ENCODE results near the gene MARCHF9. TPM values are rescaled to one million over a fixed set of nuclear protein-coding genes. Genes with fewer than 3 reads are reported as not detected.
"Not testable (repeated sequence)": the region's sequence is repeated elsewhere in the genome, so short reads cannot be mapped to it uniquely, and the experiment has no call there.

MARCHF9 gene
- total and polyA plus RNA-seq, 2 donors, result 4.0 to 12.2 TPM

DNA sequence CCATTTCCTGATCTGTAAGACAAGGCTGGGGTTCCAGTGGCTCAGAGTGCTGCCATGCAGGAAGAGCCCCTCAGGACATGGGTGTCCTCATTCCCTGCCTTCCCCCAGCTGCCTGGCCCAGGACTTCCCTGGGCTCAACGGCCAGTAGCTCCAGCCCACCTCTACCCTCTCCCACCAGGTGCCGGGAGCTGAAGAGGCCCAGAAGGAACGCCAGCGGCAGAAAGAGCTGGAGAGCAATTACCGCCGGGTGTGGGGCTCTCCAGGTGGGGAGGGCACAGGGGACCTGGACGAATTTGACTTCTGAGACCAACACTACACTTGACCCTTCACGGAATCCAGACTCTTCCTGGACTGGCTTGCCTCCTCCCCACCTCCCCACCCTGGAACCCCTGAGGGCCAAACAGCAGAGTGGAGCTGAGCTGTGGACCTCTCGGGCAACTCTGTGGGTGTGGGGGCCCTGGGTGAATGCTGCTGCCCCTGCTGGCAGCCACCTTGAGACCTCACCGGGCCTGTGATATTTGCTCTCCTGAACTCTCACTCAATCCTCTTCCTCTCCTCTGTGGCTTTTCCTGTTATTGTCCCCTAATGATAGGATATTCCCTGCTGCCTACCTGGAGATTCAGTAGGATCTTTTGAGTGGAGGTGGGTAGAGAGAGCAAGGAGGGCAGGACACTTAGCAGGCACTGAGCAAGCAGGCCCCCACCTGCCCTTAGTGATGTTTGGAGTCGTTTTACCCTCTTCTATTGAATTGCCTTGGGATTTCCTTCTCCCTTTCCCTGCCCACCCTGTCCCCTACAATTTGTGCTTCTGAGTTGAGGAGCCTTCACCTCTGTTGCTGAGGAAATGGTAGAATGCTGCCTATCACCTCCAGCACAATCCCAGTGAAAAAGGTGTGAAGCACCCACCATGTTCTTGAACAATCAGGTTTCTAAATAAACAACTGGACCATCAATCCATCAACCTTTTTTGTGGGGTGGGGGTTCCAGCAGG, 34.0 kb upstream of the MARCHF9 start:
- H3K27ac ChIP-seq (ENCODE audit: low read depth), result no peak overlapping the region
- H3K4me3 ChIP-seq (ENCODE audit: low read depth, low read length), result no peak overlapping the region
- 87% methylated on average over 11 of the region's 11 CpGs for WGBS
- no peak for DNase-seq (ENCODE audit: extremely low spot score)
- peaks cover 7% of the 10 kb centered on the region for H3K36me3 ChIP-seq (ENCODE audit: insufficient read depth)
- no peaks in the 10 kb centered on the region for H3K4me1 ChIP-seq (ENCODE audit: insufficient read depth)

DNA sequence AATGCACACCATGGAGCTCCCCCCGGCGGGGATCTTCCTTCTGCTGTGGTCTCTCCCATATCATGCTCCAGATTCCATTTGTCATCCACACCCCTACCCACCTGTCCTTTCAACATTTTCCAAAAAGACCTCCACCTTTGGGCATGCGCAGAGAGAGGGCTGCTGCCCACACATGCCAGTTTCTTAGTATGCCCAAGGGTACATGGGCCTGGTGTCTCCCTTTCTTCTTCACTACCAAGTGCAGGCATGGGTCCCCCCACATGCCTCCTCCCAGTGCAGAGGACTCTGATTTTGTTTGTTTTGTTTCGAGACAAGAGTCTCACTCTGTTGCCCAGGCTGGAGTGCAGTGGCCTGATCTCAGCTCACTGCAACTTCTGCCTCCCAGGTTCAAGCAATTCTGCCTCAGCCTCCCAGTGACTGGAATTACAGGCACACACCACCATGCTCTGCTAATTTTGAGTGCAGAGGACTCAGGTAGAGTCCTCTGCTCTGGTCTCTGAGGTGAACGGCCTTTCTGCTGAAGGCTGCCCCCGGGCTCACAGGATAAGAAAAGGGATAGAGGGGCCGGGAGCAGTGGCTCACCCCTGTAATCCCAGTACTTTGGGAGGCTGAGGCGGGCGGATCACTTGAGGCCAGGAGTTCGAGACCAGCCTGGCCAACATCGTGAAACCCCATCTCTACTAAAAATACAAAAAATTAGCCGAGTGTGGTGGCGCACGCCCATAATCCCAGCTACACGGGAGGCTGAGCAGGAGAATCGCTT, 32.9 kb upstream of the MARCHF9 start:
- DNase-seq (ENCODE audit: extremely low spot score); H3K36me3 ChIP-seq (ENCODE audit: insufficient read depth); H3K4me1 ChIP-seq (ENCODE audit: insufficient read depth); H3K4me3 ChIP-seq (ENCODE audit: low read depth, low read length); H3K27ac ChIP-seq (ENCODE audit: low read depth): not testable (repeated sequence)
- 95% methylated on average over 16 of the region's 16 CpGs for WGBS

DNA sequence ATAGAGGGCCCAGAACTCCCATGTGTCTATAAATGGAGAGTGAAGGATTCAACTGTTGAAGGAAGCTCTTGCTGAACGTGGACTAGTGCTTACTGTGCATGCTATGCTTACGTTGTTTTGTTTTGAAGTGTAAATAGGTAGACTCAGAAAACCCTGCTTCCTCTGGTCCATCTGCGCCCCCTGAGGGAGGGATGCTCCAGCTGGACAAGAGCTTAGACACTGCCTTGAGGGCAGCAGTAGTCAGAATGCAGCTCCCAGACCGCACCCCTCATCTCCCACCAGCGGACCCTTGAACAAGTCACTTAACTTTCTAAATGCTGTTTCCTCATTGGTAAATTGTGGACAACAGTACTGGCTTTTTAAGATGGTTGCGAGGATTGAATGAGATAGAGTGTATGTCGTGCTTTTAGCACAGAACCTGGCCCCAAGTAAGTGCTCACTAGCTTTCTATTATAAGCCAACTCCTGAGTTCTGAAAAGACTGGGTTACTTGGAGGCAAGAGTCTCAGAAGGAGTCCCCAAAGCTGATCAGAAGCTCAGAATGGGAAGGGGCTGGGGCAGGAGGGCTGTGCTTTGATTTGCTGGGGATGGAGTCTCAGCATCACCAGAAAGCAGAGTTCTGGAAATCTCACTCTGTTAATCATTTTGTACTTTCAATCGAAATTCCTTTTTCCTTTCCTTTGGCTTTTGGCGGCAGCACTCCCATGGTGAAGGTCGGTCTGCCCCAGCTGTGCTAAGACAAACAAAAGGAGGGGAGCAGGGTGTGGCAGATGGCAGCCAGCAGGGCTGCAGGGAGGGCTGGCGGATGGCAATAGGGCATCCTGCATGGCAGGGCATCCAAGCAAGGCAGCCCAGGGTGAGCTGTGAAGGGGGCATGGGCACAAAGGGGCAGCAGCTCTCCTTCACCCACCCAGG, 31.9 kb upstream of the MARCHF9 start:
- H3K4me1 ChIP-seq (ENCODE audit: insufficient read depth), result peaks cover 2% of the 10 kb centered on the region
- no peak for DNase-seq (ENCODE audit: extremely low spot score)
- no peak overlapping the region for H3K27ac ChIP-seq (ENCODE audit: low read depth)
- H3K36me3 ChIP-seq (ENCODE audit: insufficient read depth), result peaks cover 4% of the 10 kb centered on the region
- WGBS, result 55% methylated on average over 11 of the region's 11 CpGs
- H3K4me3 ChIP-seq (ENCODE audit: low read depth, low read length), result no peak overlapping the region

DNA sequence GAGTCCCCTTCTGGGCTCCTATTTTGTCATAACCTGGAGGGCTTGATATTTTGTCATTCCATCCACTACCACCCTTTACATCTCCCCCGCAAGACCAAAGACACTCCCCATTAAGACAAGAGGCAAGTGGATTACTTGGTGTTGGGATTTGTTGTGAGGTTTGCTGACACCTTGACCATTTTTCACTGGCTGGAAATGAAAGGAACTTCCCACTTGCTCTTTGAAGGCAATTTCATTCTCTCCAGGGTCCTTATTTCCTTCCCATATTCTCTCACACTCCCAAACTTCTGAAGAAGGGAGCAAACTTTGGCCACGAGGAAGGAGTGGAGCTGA, 31.3 kb upstream of the MARCHF9 start:
- Histone ChIP-seq H3K27ac (ENCODE audit: low read depth) (no peak overlapping the region), H3K36me3 (ENCODE audit: insufficient read depth) (peaks cover 4% of the 10 kb centered on the region), H3K4me3 (ENCODE audit: low read depth, low read length) (no peak overlapping the region), H3K4me1 (ENCODE audit: insufficient read depth) (peaks cover 2% of the 10 kb centered on the region)
- WGBS, result 75% methylated on average over 2 of the region's 2 CpGs
- DNase-seq (ENCODE audit: extremely low spot score), result no peak

DNA sequence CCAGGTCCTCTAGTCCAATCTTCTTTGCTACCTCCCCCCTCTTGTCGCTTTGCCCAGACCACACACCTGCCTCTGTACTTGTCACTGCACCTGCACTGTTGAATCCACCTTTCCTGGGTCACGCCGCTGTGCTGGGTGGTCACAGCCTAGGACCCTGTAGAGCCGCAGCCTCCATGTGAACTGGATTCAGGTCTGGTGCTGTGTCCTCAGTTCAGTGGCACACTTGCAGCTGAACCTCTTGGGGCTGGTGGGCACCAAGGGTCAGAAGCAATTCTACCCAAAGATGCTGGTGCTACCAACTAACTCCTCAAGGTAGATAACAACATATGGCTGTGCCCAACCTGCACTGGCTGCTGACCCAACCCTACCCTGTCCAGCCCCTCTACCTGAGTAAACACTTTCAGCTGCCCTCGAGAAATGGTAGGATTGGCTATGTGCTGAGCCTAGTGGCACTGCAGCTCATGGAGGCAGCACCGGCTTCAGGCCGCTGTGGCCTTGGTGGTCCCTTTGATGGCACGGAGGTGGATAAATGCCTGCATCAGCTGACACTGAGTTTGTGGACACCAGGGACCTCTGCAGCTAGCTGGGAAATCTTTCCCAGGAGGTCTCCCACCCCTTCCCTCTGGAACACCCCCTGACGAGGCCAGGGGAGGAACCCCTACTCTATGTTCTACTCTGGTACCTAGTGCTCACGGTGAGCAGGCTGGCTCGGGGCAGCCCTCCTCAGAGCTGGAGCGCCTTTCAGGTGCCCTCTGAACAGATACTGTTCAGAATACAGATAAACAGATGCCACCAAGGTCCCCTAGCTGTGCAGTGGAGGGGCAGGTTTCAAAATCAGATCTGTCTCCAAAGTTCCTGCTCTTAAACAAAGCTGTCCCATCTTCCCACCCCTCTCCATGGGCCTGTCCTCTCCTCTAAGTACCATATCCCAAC, 30.6 kb upstream of the MARCHF9 start:
- no peak overlapping the region for H3K4me3 ChIP-seq (ENCODE audit: low read depth, low read length)
- 81% methylated on average over 12 of the region's 12 CpGs for WGBS
- DNase-seq (ENCODE audit: extremely low spot score), result no peak

DNA sequence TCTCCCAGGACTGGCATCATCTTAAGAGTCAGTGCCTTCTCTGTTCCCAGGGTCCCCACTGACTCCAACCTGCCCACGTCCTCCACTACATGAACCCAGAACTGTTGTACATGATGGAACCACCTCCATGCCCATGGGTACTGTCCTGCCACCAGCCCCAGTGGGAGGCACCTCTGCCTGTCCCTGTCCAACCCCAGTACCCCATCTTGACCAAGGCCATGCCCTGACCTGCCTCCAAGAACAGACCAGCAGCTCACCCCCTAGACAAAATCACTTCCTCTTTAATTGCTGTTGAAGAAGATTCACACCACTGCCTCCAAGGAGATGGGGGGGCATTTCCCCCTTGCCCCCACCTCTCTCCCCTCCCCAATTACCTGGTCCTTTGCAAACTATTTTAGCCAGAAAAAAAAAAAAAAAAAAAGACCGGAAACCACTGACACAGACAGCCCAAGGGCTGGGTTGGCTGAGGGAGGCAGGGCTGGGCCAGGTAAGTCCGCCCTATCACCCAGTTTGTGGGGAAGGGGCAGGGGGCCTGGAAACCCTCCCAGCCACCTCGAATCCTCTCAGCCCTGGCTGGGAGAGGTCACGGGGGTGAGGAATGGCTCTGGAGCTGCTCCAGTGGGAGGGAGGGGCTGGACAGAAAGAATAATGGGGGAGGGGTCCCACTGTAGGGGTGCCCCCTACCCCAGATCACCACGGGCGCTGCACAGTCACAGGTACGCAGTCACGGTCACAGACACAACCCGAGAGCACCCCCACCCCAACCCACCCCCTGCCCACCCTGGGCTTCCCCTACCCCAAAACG, 29.8 kb upstream of the MARCHF9 start:
- WGBS, result 55% methylated on average over 11 of the region's 11 CpGs
- H3K36me3 ChIP-seq (ENCODE audit: insufficient read depth), result peaks cover under 1% of the 10 kb centered on the region
- DNase-seq (ENCODE audit: extremely low spot score), result no peak
- no peak overlapping the region for H3K27ac ChIP-seq (ENCODE audit: low read depth)
- peaks cover 2% of the 10 kb centered on the region for H3K4me1 ChIP-seq (ENCODE audit: insufficient read depth)
- H3K4me3 ChIP-seq (ENCODE audit: low read depth, low read length), result no peak overlapping the region

More for the DNA sequence above, 30.6 kb upstream of the MARCHF9 start:
- peaks cover 2% of the 10 kb centered on the region for H3K4me1 ChIP-seq (ENCODE audit: insufficient read depth)
- H3K27ac ChIP-seq (ENCODE audit: low read depth), result no peak overlapping the region
- peaks cover 4% of the 10 kb centered on the region for H3K36me3 ChIP-seq (ENCODE audit: insufficient read depth)

DNA sequence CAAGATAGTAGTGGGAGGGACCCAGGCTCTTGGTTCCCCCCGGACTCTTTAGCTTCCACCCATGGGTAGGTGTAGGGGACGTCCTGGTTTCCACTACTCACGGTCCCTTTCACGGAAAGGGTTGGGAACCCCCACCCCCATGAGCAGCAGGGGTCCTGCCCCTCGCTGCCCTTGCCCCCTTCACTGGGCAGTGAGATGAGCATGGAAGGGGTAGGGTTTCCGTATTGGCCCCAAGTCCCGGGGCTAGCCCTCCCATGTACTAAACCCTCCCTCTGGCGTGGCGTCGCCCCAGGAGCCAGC, 29.1 kb upstream of the MARCHF9 start:
- H3K27ac ChIP-seq (ENCODE audit: low read depth), result no peak overlapping the region
- no peak for DNase-seq (ENCODE audit: extremely low spot score)
- H3K4me3 ChIP-seq (ENCODE audit: low read depth, low read length), result peak overlapping the region; percentile 54
- peaks cover 2% of the 10 kb centered on the region for H3K4me1 ChIP-seq (ENCODE audit: insufficient read depth)
- WGBS, result 14% methylated on average over 10 of the region's 10 CpGs
- no peaks in the 10 kb centered on the region for H3K36me3 ChIP-seq (ENCODE audit: insufficient read depth)

DNA sequence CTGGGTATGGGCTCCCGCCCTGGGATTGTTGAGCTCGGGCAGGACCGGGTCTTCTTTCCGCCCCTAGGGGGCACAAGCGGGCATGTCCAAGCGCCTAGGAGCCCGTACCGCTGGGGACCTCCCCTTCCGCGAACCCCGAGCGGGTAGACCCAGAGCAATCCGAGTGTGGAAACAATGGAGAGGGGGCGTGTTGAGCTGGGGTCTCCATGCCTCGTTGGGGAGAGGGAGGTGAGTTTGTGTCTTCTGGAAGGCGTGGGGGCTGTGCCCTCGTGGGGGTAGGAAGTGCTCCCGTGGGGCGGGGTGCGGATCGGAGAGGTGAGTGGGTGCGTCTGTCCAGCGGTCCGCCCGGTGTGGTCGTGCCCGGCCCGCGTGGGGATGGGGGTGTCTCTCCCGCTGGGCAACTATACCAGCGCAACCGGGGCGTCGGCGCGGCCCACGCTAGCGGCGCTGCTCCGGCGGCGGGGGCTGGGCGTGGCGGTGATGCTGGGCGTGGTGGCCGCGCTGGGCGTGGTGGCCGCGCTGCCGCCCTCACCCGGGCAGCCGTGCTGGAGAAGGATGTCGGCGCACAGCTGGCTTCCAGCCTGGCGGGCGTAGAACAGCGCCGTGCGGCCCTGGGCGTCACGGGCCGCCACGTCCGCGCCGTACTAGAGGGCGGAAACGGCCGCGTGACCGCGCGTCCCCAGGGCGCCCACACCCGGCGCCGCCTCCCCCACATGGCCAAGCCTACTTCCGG, 28.6 kb upstream of the MARCHF9 start:
- H3K4me3 ChIP-seq (ENCODE audit: low read depth, low read length), result peak overlapping the region; percentile 54
- DNase-seq (ENCODE audit: extremely low spot score), result no peak
- no peak overlapping the region for H3K27ac ChIP-seq (ENCODE audit: low read depth)
- WGBS, result 12% methylated on average over 79 of the region's 79 CpGs
- peaks cover 2% of the 10 kb centered on the region for H3K4me1 ChIP-seq (ENCODE audit: insufficient read depth)
- no peaks in the 10 kb centered on the region for H3K36me3 ChIP-seq (ENCODE audit: insufficient read depth)

DNA sequence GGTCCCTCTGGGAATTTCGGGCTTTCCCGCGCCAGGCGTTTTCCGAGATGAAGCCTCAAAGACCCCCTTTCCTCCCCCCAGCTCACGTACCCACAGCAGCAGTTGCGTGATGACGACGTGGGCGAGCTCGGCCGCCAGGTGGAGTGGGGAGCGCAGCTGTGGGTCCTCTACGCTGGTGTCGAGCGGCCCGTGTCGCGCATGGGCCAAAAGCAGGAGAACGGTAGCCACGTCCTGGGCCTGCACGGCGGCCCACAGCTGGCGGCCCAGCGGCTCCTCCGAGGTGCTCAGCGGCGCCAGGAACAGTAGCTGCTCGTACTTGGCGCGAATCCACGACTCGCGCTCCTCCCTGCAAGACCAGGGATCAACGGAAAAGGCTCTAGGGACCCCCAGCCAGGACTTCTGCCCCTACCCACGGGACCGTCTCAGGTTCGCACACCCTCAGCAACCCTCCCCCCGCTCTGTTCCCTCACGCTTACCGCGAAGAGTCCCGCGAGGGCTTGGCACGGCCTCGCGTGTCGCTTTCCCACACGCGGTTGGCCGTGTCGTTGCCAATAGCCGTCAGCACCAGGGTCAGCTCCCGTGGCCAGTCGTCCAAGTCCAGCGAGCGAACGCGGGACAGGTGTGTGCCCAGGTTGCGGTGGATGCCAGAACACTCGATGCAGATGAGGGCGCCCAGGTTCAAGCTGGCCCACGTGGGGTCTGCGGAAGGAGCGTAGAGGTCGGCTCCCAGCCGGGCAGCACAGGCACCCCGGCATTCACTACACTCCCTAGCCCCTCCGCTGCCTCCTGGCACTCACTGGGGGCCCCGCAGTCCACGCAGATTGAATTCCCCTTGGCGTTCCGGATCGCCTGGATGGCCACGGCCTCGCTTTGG, 27.8 kb upstream of the MARCHF9 start:
- DNase-seq (ENCODE audit: extremely low spot score), result no peak
- Histone ChIP-seq H3K27ac (ENCODE audit: low read depth) (no peak overlapping the region), H3K4me3 (ENCODE audit: low read depth, low read length) (peak overlapping the region; percentile 54), H3K4me1 (ENCODE audit: insufficient read depth) (peaks cover 2% of the 10 kb centered on the region), H3K36me3 (ENCODE audit: insufficient read depth) (no peaks in the 10 kb centered on the region)
- WGBS, result 25% methylated on average over 76 of the region's 76 CpGs

DNA sequence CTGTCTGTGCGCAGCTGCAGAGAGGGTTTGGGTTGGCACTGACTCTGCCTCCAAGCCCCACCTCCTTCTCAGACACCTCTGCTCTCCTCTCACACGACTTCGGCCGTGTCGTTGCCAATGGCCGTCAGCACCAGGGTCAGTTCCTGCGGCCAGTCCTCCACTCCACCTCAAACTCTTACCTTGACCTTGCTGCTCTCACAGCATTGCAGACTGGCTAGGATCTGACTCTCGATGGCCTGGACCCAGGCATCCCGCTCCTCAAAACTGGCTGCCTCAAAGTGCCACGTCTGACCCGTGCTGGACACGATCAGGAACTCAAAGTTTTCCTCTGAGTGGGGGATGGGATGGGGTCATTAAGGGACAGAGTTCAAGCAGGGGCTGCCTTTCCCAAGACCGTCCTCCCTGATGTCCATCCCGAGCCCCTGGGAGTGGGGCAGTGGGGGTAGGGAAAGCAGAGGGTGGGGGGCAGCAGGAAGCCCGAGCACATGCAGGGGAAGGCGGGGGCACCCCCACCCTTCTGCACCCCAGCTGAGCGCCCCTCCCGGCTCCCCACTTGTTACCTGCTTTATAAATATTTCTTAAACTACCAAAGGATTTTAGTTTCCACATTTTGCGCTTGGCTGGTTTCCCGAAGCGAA, 27.0 kb upstream of the MARCHF9 start:
- Histone ChIP-seq H3K4me3 (ENCODE audit: low read depth, low read length) (no peak overlapping the region), H3K4me1 (ENCODE audit: insufficient read depth) (peaks cover 2% of the 10 kb centered on the region), H3K36me3 (ENCODE audit: insufficient read depth) (no peaks in the 10 kb centered on the region), H3K27ac (ENCODE audit: low read depth) (no peak overlapping the region)
- WGBS, result 46% methylated on average over 21 of the region's 21 CpGs
- DNase-seq (ENCODE audit: extremely low spot score), result no peak
